Measurements from ENCODE around the gene GSDME.

The GSDME gene

GRCh38 chr7:24700521-24701260 lies 56.6 kb downstream of the GSDME start:
- WGBS (ENCODE audit: extremely low coverage, insufficient coverage, insufficient read length) = no CpG with 5 or more reads among the region's 9 CpGs
- Histone ChIP-seq H2BK5ac (ENCODE audit: low read depth, low read length, poor library complexity) (no peak overlapping the region), H3K27me3 (ENCODE audit: insufficient read depth, low read length) (no peaks in the 10 kb centered on the region), H3K14ac (ENCODE audit: low read length) (no peak overlapping the region), H3K4ac (ENCODE audit: low read depth, low read length) (no peak overlapping the region), H4K12ac (ENCODE audit: low read depth, low read length) (no peak overlapping the region), H2BK12ac (ENCODE audit: low read length) (no peak overlapping the region), H3K79me1 (ENCODE audit: low read length) (peaks cover 1% of the 10 kb centered on the region), H3K36me3 (ENCODE audit: control insufficient read depth in 1 of 2, insufficient read depth in 2 of 2, low read length in 2 of 2) (peaks cover 14 to 15% of the 10 kb centered on the region in 2 experiments), H3K23ac (ENCODE audit: low read length) (no peak overlapping the region), H3K18ac (ENCODE audit: low read length) (no peak overlapping the region), H3K4me3 (ENCODE audit: low read depth, low read length) (no peak overlapping the region), H4K91ac (ENCODE audit: low read depth, low read length) (no peak overlapping the region), H3K9me3 (ENCODE audit: insufficient read depth, low read depth, low read length) (no peaks in the 10 kb centered on the region), H3K27ac (ENCODE audit: low read depth, low read length) (peak overlapping the region; percentile 13), H3K9ac (ENCODE audit: low read length) (no peak overlapping the region), H4K8ac (ENCODE audit: low read depth, low read length) (no peak overlapping the region), H2AFZ (ENCODE audit: insufficient read depth, low read length, poor library complexity) (no peak overlapping the region), H3K4me2 (ENCODE audit: low read length) (peak overlapping the region; percentile 38), H3K4me1 (ENCODE audit: control insufficient read depth in 1 of 2, insufficient read depth in 2 of 2, low read length in 2 of 2) (peaks cover 12 to 16% of the 10 kb centered on the region in 2 experiments), H3K79me2 (ENCODE audit: control insufficient read depth, insufficient read depth, low read length, poor library complexity) (no peaks in the 10 kb centered on the region), H2BK120ac (ENCODE audit: insufficient read depth, low read length, poor library complexity) (no peak overlapping the region), H2AK5ac (ENCODE audit: low read length) (no peak overlapping the region)
- peak; percentile 13 to 75 for DNase-seq

DNA sequence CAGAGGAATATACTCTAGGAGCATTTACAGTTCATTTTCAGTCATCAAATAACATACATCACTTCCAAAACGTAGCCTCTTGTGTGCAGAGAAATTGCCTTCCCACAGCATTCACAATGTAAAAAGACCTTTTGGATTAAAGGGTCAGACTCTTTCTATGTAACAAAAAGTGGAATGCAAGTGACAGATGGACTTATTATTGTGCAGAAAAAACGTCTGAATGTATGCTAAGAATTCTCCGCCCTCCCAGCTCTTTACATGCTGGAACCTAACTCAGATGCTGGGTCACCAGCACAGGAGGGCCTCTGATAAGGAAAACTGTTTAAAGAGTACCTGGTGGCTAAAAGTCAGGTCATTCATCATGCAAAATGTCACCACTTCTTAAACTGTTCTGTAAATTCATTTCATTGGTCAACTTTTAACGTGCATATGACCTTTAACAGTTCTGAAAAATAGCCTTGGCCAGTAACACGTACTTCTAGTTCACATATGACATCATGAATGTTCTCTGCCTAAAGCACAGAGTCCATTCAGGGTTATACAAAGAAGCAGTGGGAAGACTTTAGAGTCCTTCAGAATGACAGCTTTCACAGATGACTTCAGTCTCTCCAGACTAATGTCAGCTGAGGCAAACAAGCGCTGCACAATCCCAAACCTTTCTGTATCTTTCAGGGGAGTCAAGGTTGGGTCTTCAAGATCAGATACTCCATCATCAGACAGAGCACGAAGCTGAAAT lies 58.6 kb downstream of the GSDME start:
- Histone ChIP-seq H2BK12ac (ENCODE audit: low read length) (no peak overlapping the region), H3K79me1 (ENCODE audit: low read length) (peaks cover 1% of the 10 kb centered on the region), H3K9ac (ENCODE audit: low read length) (no peak overlapping the region), H2BK5ac (ENCODE audit: low read depth, low read length, poor library complexity) (no peak overlapping the region), H3K27me3 (ENCODE audit: insufficient read depth, low read length) (no peaks in the 10 kb centered on the region), H3K27ac (ENCODE audit: low read depth, low read length) (no peak overlapping the region), H3K18ac (ENCODE audit: low read length) (no peak overlapping the region), H3K4me2 (ENCODE audit: low read length) (no peak overlapping the region), H3K36me3 (ENCODE audit: control insufficient read depth in 1 of 2, insufficient read depth in 2 of 2, low read length in 2 of 2) (peaks cover 3 to 7% of the 10 kb centered on the region in 2 experiments), H3K23ac (ENCODE audit: low read length) (no peak overlapping the region), H3K4me3 (ENCODE audit: low read depth, low read length) (no peak overlapping the region), H3K4ac (ENCODE audit: low read depth, low read length) (no peak overlapping the region), H4K8ac (ENCODE audit: low read depth, low read length) (no peak overlapping the region), H4K91ac (ENCODE audit: low read depth, low read length) (no peak overlapping the region), H3K9me3 (ENCODE audit: insufficient read depth, low read depth, low read length) (no peaks in the 10 kb centered on the region), H3K4me1 (ENCODE audit: control insufficient read depth in 1 of 2, insufficient read depth in 2 of 2, low read length in 2 of 2) (peaks cover 12 to 16% of the 10 kb centered on the region in 2 experiments), H3K14ac (ENCODE audit: low read length) (no peak overlapping the region), H3K79me2 (ENCODE audit: control insufficient read depth, insufficient read depth, low read length, poor library complexity) (no peaks in the 10 kb centered on the region), H2BK120ac (ENCODE audit: insufficient read depth, low read length, poor library complexity) (no peak overlapping the region), H2AK5ac (ENCODE audit: low read length) (no peak overlapping the region), H2AFZ (ENCODE audit: insufficient read depth, low read length, poor library complexity) (no peak overlapping the region), H4K12ac (ENCODE audit: low read depth, low read length) (no peak overlapping the region)
- peak in 1 of 2 donors; percentile 32 for DNase-seq
- no CpG with 5 or more reads among the region's 7 CpGs for WGBS (ENCODE audit: extremely low coverage, insufficient coverage, insufficient read length)

GRCh38 chr7:24697416-24697815 lies 59.8 kb downstream of the GSDME start:
- Histone ChIP-seq H2BK120ac (ENCODE audit: insufficient read depth, low read length, poor library complexity) (no peak overlapping the region), H4K91ac (ENCODE audit: low read depth, low read length) (no peak overlapping the region), H3K9ac (ENCODE audit: low read length) (no peak overlapping the region), H3K27me3 (ENCODE audit: insufficient read depth, low read length) (no peaks in the 10 kb centered on the region), H2AFZ (ENCODE audit: insufficient read depth, low read length, poor library complexity) (no peak overlapping the region), H4K12ac (ENCODE audit: low read depth, low read length) (no peak overlapping the region), H3K18ac (ENCODE audit: low read length) (no peak overlapping the region), H3K4ac (ENCODE audit: low read depth, low read length) (no peak overlapping the region), H3K27ac (ENCODE audit: low read depth, low read length) (no peak overlapping the region), H2BK12ac (ENCODE audit: low read length) (no peak overlapping the region), H3K14ac (ENCODE audit: low read length) (no peak overlapping the region), H3K79me2 (ENCODE audit: control insufficient read depth, insufficient read depth, low read length, poor library complexity) (no peaks in the 10 kb centered on the region), H3K4me1 (ENCODE audit: control insufficient read depth in 1 of 2, insufficient read depth in 2 of 2, low read length in 2 of 2) (peaks cover 12 to 16% of the 10 kb centered on the region in 2 experiments), H3K9me3 (ENCODE audit: insufficient read depth, low read depth, low read length) (no peaks in the 10 kb centered on the region), H2AK5ac (ENCODE audit: low read length) (no peak overlapping the region), H3K4me3 (ENCODE audit: low read depth, low read length) (no peak overlapping the region), H3K4me2 (ENCODE audit: low read length) (no peak overlapping the region), H3K79me1 (ENCODE audit: low read length) (peaks cover 1% of the 10 kb centered on the region), H2BK5ac (ENCODE audit: low read depth, low read length, poor library complexity) (no peak overlapping the region), H3K23ac (ENCODE audit: low read length) (no peak overlapping the region), H4K8ac (ENCODE audit: low read depth, low read length) (no peak overlapping the region), H3K36me3 (ENCODE audit: control insufficient read depth in 1 of 2, insufficient read depth in 2 of 2, low read length in 2 of 2) (peaks cover 0 to 3% of the 10 kb centered on the region in 2 experiments)
- WGBS (ENCODE audit: extremely low coverage, insufficient coverage, insufficient read length) = no CpG with 5 or more reads among the region's 4 CpGs
- DNase-seq = peak in 1 of 2 donors; percentile 36

GRCh38 chr7:24692592-24692991 lies 64.7 kb downstream of the GSDME start:
- no CpG with 5 or more reads among the region's 2 CpGs for WGBS (ENCODE audit: extremely low coverage, insufficient coverage, insufficient read length)
- H4K8ac ChIP-seq (ENCODE audit: low read depth, low read length) = no peak overlapping the region
- no peak overlapping the region for H4K91ac ChIP-seq (ENCODE audit: low read depth, low read length)
- H2BK120ac ChIP-seq (ENCODE audit: insufficient read depth, low read length, poor library complexity) = no peak overlapping the region
- H3K27me3 ChIP-seq (ENCODE audit: insufficient read depth, low read length) = no peaks in the 10 kb centered on the region
- DNase-seq = no peak
- H3K4ac ChIP-seq (ENCODE audit: low read depth, low read length) = no peak overlapping the region
- no peaks in the 10 kb centered on the region for H3K79me2 ChIP-seq (ENCODE audit: control insufficient read depth, insufficient read depth, low read length, poor library complexity)
- no peak overlapping the region for H3K4me2 ChIP-seq (ENCODE audit: low read length)
- H3K27ac ChIP-seq (ENCODE audit: low read depth, low read length) = no peak overlapping the region
- H3K4me3 ChIP-seq (ENCODE audit: low read depth, low read length) = no peak overlapping the region
- H2AK5ac ChIP-seq (ENCODE audit: low read length) = no peak overlapping the region
- H3K4me1 ChIP-seq (ENCODE audit: control insufficient read depth in 1 of 2, insufficient read depth in 2 of 2, low read length in 2 of 2) = peaks cover 0 to 2% of the 10 kb centered on the region in 2 experiments
- no peak overlapping the region for H2BK5ac ChIP-seq (ENCODE audit: low read depth, low read length, poor library complexity)
- H2AFZ ChIP-seq (ENCODE audit: insufficient read depth, low read length, poor library complexity) = no peak overlapping the region
- no peak overlapping the region for H2BK12ac ChIP-seq (ENCODE audit: low read length)
- no peak overlapping the region for H3K14ac ChIP-seq (ENCODE audit: low read length)
- no peak overlapping the region for H4K12ac ChIP-seq (ENCODE audit: low read depth, low read length)
- no peak overlapping the region for H3K9ac ChIP-seq (ENCODE audit: low read length)
- no peak overlapping the region for H3K23ac ChIP-seq (ENCODE audit: low read length)
- no peaks in the 10 kb centered on the region for H3K79me1 ChIP-seq (ENCODE audit: low read length)
- H3K18ac ChIP-seq (ENCODE audit: low read length) = no peak overlapping the region
- no peaks in the 10 kb centered on the region for H3K36me3 ChIP-seq (ENCODE audit: control insufficient read depth in 1 of 2, insufficient read depth in 2 of 2, low read length in 2 of 2)
- no peaks in the 10 kb centered on the region for H3K9me3 ChIP-seq (ENCODE audit: insufficient read depth, low read depth, low read length)

Data from trophoblast cell (in vitro differentiated cells and primary cell).